Suppressor macrophage treated with lipopolysaccharide for 1 hour (primary cell): ENCODE measurements around the gene ZFHX3.

Experiments used
- DNase-seq, 3 donors: peaks; one replicate each; pipeline ENCODE4 v3.0.0-alpha.2; 2020 to 2022

Gene ZFHX3

GRCh38 chr16:73056448-73056847 lies 8.5 kb upstream of the ZFHX3 start:
- DNase-seq = peak in 1 of 3 donors; percentile 47

GRCh38 chr16:73054813-73055482 lies 7.0 kb upstream of the ZFHX3 start:
- DNase-seq = no peak

GRCh38 chr16:73054498-73054812 lies 6.5 kb upstream of the ZFHX3 start:
- DNase-seq = no peak

GRCh38 chr16:73054125-73054484 lies 6.2 kb upstream of the ZFHX3 start:
- DNase-seq = no peak

- no peak for DNase-seq
Measured at GRCh38 chr16:73053364-73054124, 5.6 kb upstream of the ZFHX3 start.

- DNase-seq = no peak
Measured at GRCh38 chr16:73053038-73053363, 5.1 kb upstream of the ZFHX3 start.

- no peak for DNase-seq
Measured at GRCh38 chr16:73052576-73052975, 4.6 kb upstream of the ZFHX3 start.

GRCh38 chr16:73051961-73052360 lies 4.0 kb upstream of the ZFHX3 start:
- no peak for DNase-seq

GRCh38 chr16:73051226-73051625 lies 3.3 kb upstream of the ZFHX3 start:
- DNase-seq = no peak

- DNase-seq = no peak
Measured at GRCh38 chr16:73050201-73051099, 2.5 kb upstream of the ZFHX3 start.

- DNase-seq = no peak
Measured at GRCh38 chr16:73049511-73049910, 1.6 kb upstream of the ZFHX3 start.

- no peak for DNase-seq
Measured at GRCh38 chr16:73049091-73049490, 1.2 kb upstream of the ZFHX3 start.

- peak in 2 of 3 donors; percentile 38 to 54 for DNase-seq
Measured at GRCh38 chr16:73048292-73049080, 558 bp upstream of the ZFHX3 start.

- no peak for DNase-seq
Measured at GRCh38 chr16:73047221-73047535, 750 bp downstream of the ZFHX3 start.

- no peak for DNase-seq
Measured at GRCh38 chr16:73046849-73047214, 1.1 kb downstream of the ZFHX3 start.

GRCh38 chr16:73046202-73046848 lies 1.6 kb downstream of the ZFHX3 start:
- no peak for DNase-seq

GRCh38 chr16:73043828-73044467 lies 4.0 kb downstream of the ZFHX3 start:
- no peak for DNase-seq

GRCh38 chr16:73042807-73043206 lies 5.1 kb downstream of the ZFHX3 start:
- no peak for DNase-seq

- DNase-seq = peak in 1 of 3 donors; percentile 37
Measured at GRCh38 chr16:73041676-73042075, 6.3 kb downstream of the ZFHX3 start.

- no peak for DNase-seq
Measured at GRCh38 chr16:73040735-73041402, 7.1 kb downstream of the ZFHX3 start.

- no peak for DNase-seq
Measured at GRCh38 chr16:73040136-73040535, 7.8 kb downstream of the ZFHX3 start.
